IMR-90 (cell line): ENCODE measurements around the gene SPEG. TPM values are rescaled to one million over a fixed set of nuclear protein-coding genes. Genes with fewer than 3 reads are reported as not detected.

Experiments
- ATAC-seq: fragments of 200-7000 bp; cut with Tn5 transposase; 2 replicates; pipeline ENCODE4 v1.9.1; 2020; ENCODE audit warnings: low read depth, mild to moderate bottlenecking, moderate library complexity
- BruUV-seq: library from RNA; stranded (reverse); fragments of 400-500 nt; replicated peaks from 2 replicates; lab custom pipeline; 2021; lab: Mats Ljungman, UMichigan
- CTCF ChIA-PET: fragments of 300-600 bp; formaldehyde crosslinking; extraction: SDS; loops from one replicate; lab custom pipeline; 2021; ENCODE audit warnings: antibody characterized with exemption; lab: Yijun Ruan, JAX
- POLR2A ChIA-PET: fragments of 300-600 bp; sonication (Branson Sonifier 250); formaldehyde crosslinking; loops from one replicate; lab custom pipeline; 2022; ENCODE audit warnings: antibody characterized with exemption; ENCODE audit not compliant: unreplicated experiment; lab: Charles Lee
- DNase-seq: peaks from one replicate; pipeline ENCODE4 v3.0.0; 2013
- H2AFZ ChIP-seq: replicated peaks from 2 replicates; pipeline ENCODE3; 2013; ENCODE audit warnings: low read length, mild to moderate bottlenecking; ENCODE audit not compliant: poor library complexity
- H2AK5ac ChIP-seq: 2 replicates; pipeline ENCODE4 v1.6.1; 2013; ENCODE audit warnings: low read depth, low read length, inconsistent platforms
- H2AK9ac ChIP-seq: replicated peaks from 2 replicates; pipeline ENCODE3; 2013; ENCODE audit warnings: mild to moderate bottlenecking, low read depth, low read length, moderate library complexity; ENCODE audit not compliant: poor library complexity
- H2BK120ac ChIP-seq: 2 replicates; pipeline ENCODE4 v1.6.1; 2013; ENCODE audit warnings: low read depth, low read length, inconsistent platforms
- H2BK15ac ChIP-seq: 3 replicates; pipeline ENCODE4 v1.6.1; 2013; ENCODE audit warnings: low read depth, low read length, inconsistent platforms
- H2BK20ac ChIP-seq: 2 replicates; pipeline ENCODE4 v1.6.1; 2013; ENCODE audit warnings: low read depth, mild to moderate bottlenecking, inconsistent platforms, low read length, moderate library complexity
- H2BK5ac ChIP-seq: 2 replicates; pipeline ENCODE4 v1.6.1; 2013; ENCODE audit warnings: mild to moderate bottlenecking, low read depth, low read length, inconsistent platforms; ENCODE audit not compliant: poor library complexity, severe bottlenecking
- H3K14ac ChIP-seq: replicated peaks from 2 replicates; pipeline ENCODE4 v1.6.1; 2013; ENCODE audit warnings: low read depth, low read length, inconsistent platforms
- H3K18ac ChIP-seq: 2 replicates; pipeline ENCODE4 v1.6.1; 2013; ENCODE audit warnings: low read depth, low read length, control low read depth
- H3K23ac ChIP-seq: 2 replicates; pipeline ENCODE4 v1.6.1; 2013; ENCODE audit warnings: low read depth, low read length, inconsistent platforms
- H3K27ac ChIP-seq: 2 replicates; pipeline ENCODE4 v1.5.1; 2013; ENCODE audit warnings: mild to moderate bottlenecking, control low read depth, low read length; ENCODE audit not compliant: insufficient read depth
- H3K27me3 ChIP-seq: 2 replicates; pipeline ENCODE4 v1.6.1; 2013; ENCODE audit warnings: low read length; ENCODE audit not compliant: control insufficient read depth, insufficient read depth
- H3K36me3 ChIP-seq: 2 replicates; pipeline ENCODE4 v1.6.1; 2013; ENCODE audit warnings: low read length, mixed read lengths; ENCODE audit not compliant: control insufficient read depth, insufficient read depth
- H3K4ac ChIP-seq: 2 replicates; pipeline ENCODE4 v1.6.1; 2013; ENCODE audit warnings: low read depth, low read length, inconsistent platforms
- H3K4me1 ChIP-seq: 2 replicates; pipeline ENCODE4 v1.6.1; 2013; ENCODE audit warnings: low read length, mixed read lengths; ENCODE audit not compliant: control insufficient read depth, insufficient read depth
- H3K4me2 ChIP-seq: 2 replicates; pipeline ENCODE4 v1.6.1; 2013; ENCODE audit warnings: low read depth, mild to moderate bottlenecking, control low read depth, low read length, moderate library complexity
- H3K4me3 ChIP-seq: 2 replicates; pipeline ENCODE4 v1.5.1; 2013; ENCODE audit warnings: low read depth, mild to moderate bottlenecking, control low read depth, low read length, moderate library complexity; ENCODE audit not compliant: insufficient read depth
- H3K56ac ChIP-seq: 2 replicates; pipeline ENCODE4 v1.6.1; 2013; ENCODE audit warnings: low read length, inconsistent platforms; ENCODE audit not compliant: insufficient read depth; ENCODE audit errors: extremely low read depth
- H3K79me1 ChIP-seq, 2 experiments: 2 replicates each; pipeline ENCODE4 v1.6.1; 2013; ENCODE audit warnings: low read length in 2 of 2, inconsistent platforms in 1 of 2, low read depth in 1 of 2
- H3K9ac ChIP-seq: 2 replicates; pipeline ENCODE4 v1.6.1; 2013; ENCODE audit warnings: low read depth, low read length, control low read depth
- H3K9me1 ChIP-seq: 2 replicates; pipeline ENCODE4 v1.6.1; 2013; ENCODE audit warnings: low read length, inconsistent platforms; ENCODE audit not compliant: insufficient read depth
- H3K9me3 ChIP-seq: 2 replicates; pipeline ENCODE4 v1.6.1; 2013; ENCODE audit warnings: low read length; ENCODE audit not compliant: control insufficient read depth, insufficient read depth
- H4K20me1 ChIP-seq: 2 replicates; pipeline ENCODE4 v1.6.1; 2013; ENCODE audit warnings: low read length, inconsistent platforms; ENCODE audit not compliant: insufficient read depth
- H4K5ac ChIP-seq: 2 replicates; pipeline ENCODE4 v1.6.1; 2013; ENCODE audit warnings: mild to moderate bottlenecking, low read depth, low read length, control low read depth
- H4K8ac ChIP-seq, 2 experiments: 2 replicates each; pipeline ENCODE4 v1.6.1; 2013; ENCODE audit warnings: low read depth in 2 of 2, low read length in 2 of 2, control low read depth in 1 of 2, inconsistent platforms in 1 of 2
- H4K91ac ChIP-seq: 2 replicates; pipeline ENCODE4 v1.6.1; 2013; ENCODE audit warnings: low read depth, low read length, inconsistent platforms; ENCODE audit not compliant: insufficient read depth
- BHLHE40 ChIP-seq: fragments of 150-350 bp; IDR thresholded peaks from 2 replicates; pipeline ENCODE4 v1.6.1; 2016; ENCODE audit warnings: mild to moderate bottlenecking, low read depth, low read length
- CHD1 ChIP-seq: IDR thresholded peaks from 2 replicates; pipeline ENCODE4 v1.6.1; 2012; ENCODE audit warnings: low read depth, low read length, improper control_type of control experiment
- FOS ChIP-seq: fragments of 150-350 bp; IDR thresholded peaks from 2 replicates; pipeline ENCODE4 v1.6.1; 2016; ENCODE audit warnings: low read depth, low read length
- RCOR1 ChIP-seq: IDR thresholded peaks from 2 replicates; pipeline ENCODE4 v1.6.1; 2012; ENCODE audit warnings: mild to moderate bottlenecking, low read length, improper control_type of control experiment; ENCODE audit not compliant: insufficient replicate concordance
- WGBS, 2 experiments: methylation state at CpG; one replicate each; pipeline versions ENCODE4 v1.1.5 to v1.1.7; 2013; ENCODE audit warnings: missing lambda C conversion rate in 2 of 2; ENCODE audit not compliant: insufficient read length in 1 of 2; ENCODE audit errors: extremely low coverage in 2 of 2; 5-methylcytosine and 5-hydroxymethylcytosine counted together
- dilution Hi-C: fragments of 300-500 bp; cut with HindIII; formaldehyde crosslinking; loops from one replicate; pipeline ENCODE4 v1.14.3; 2018; ENCODE audit warnings: low sequenced_read_pairs; ENCODE audit not compliant: unreplicated experiment
- in situ Hi-C: fragments of 300-500 bp; cut with MboI; formaldehyde crosslinking; loops from 3 replicates; pipeline ENCODE4 v1.14.3; 2019; ENCODE audit warnings: low sequenced_read_pairs, inconsistent platforms, mixed read lengths
- intact Hi-C: fragments of 100-400 bp; cut with micrococcal nuclease; formaldehyde crosslinking; loops from 2 replicates; pipeline ENCODE4 v1.10.0; 2022
- polyA plus RNA-seq, 3 experiments: library from polyadenylated mRNA; depleted of rRNA; stranded (reverse); fragments of >200 nt; gene quantifications; 2 replicates each; pipeline ENCODE4 v1.2.3, GENCODE V29; 2012; ENCODE audit warnings: low replicate concordance in 1 of 3
- total RNA-seq: library from RNA; depleted of rRNA; stranded (reverse); fragments of >200 nt; gene quantifications from 2 replicates; pipeline ENCODE4 v1.2.3, GENCODE V29; 2012

Gene SPEG
- total and polyA plus RNA-seq, 2 of the 4 experiments (the other 2 are of a cell fraction), result 6.8 to 81.6 TPM

DNA sequence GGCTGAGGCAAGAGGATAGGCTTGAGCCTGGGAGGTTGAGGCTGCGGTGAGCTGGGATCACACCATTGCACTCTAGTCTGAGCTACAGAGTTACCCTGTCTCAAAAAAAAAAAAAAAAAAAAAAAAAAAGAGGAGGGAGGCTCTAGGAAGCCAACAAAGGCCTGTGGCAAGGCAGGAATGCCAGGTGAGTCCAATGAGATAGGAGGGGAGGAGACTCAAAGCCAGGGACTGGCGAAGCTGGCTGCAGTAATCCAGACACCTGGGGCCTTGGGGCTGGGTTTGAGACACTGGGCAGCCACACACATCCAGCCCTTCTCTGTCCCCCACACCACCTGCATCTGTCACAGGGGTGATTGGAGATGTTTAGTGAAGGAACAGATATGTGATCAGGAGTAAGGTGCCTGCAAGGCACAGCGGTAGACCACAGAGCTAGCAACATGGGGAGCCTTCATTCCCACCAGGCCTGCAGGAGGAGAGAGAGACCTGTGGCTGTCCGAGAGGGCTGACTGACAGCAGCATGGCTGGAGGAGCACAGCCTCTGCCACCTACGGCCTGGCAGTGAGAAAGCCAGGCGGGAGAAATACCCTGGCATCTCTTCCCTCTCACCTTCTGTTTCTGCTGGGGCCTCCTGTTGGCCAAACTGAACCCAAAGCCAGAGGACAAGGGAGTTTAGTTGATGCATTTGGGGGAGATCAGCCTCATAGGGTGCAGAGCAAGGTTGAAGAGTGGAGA, 99.5 kb downstream of the SPEG start:
- Histone ChIP-seq H3K23ac (no peak overlapping the region), H3K9me3 (no peaks in the 10 kb centered on the region), H3K9ac (no peak overlapping the region), H2BK15ac (no peak overlapping the region), H3K56ac (no peak overlapping the region), H3K27me3 (peaks cover 31% of the 10 kb centered on the region), H2BK120ac (no peak overlapping the region), H3K9me1 (no peaks in the 10 kb centered on the region), H3K4ac (no peak overlapping the region), H2BK20ac (no peak overlapping the region), H2AFZ (no peak overlapping the region), H3K27ac (no peak overlapping the region), H3K18ac (no peak overlapping the region), H3K4me2 (no peak overlapping the region), H2AK9ac (no peak overlapping the region), H3K79me1 (peaks cover 0 to 7% of the 10 kb centered on the region in 2 experiments; a peak in 1 of 4 replicates), H3K4me1 (peaks cover 15% of the 10 kb centered on the region), H4K8ac (no peak overlapping the region), H4K5ac (no peak overlapping the region), H4K20me1 (0 out of 2 replicates have a peak, but pooled peaks cover 3% of the 10 kb centered on the region), H3K14ac (no peak overlapping the region), H4K91ac (no peak overlapping the region), H2BK5ac (no peak overlapping the region), H3K4me3 (no peak overlapping the region), H2AK5ac (no peak overlapping the region), H3K36me3 (peaks cover 2% of the 10 kb centered on the region; the same call in 1 of the 2 replicates)
- TF ChIP-seq FOS (no peak), RCOR1 (no peak), BHLHE40 (no peak), CHD1 (no peak)
- BruUV-seq, result no TSS peak
- CTCF ChIA-PET, result interaction anchor here (1.1 kb wide), 1 partner anchor 156 kb away, joined by 3 read pairs; no protein-coding TSS in a partner anchor
- in situ Hi-C loops (loop anchor here (5.0 kb wide), 1 partner anchor 132 kb away; no protein-coding TSS in a partner anchor), dilution Hi-C loops (no loop called here), intact Hi-C loops (loop anchor here (5.0 kb wide), 1 partner anchor 237 kb away; no protein-coding TSS in a partner anchor)
- ATAC-seq, result no peak
- WGBS, 2 experiments, result 86% methylated on average over 1 of the region's 6 CpGs; no CpG with 5 or more reads in 1 of the 2 experiments
- POLR2A ChIA-PET, result no interaction called here
- DNase-seq, result no peak
